DMS114 treated with DMSO at 0.1 percent for 48 hours (cell line): ENCODE data around the gene CNIH3.

Source experiments
- DNase-seq: peaks from one replicate; lab custom pipeline; 2025; ENCODE audit not compliant: unreplicated experiment; lab: John Stamatoyannopoulos, UW

The CNIH3 gene

GRCh38 chr1:224739997-224740684 is 124.0 kb downstream of the CNIH3 start:
- DNase-seq = no peak

GRCh38 chr1:224740685-224741052 is 124.6 kb downstream of the CNIH3 start:
- DNase-seq = no peak

- no peak for DNase-seq
Measured at GRCh38 chr1:224742349-224742748, 126.2 kb downstream of the CNIH3 start.

DNA sequence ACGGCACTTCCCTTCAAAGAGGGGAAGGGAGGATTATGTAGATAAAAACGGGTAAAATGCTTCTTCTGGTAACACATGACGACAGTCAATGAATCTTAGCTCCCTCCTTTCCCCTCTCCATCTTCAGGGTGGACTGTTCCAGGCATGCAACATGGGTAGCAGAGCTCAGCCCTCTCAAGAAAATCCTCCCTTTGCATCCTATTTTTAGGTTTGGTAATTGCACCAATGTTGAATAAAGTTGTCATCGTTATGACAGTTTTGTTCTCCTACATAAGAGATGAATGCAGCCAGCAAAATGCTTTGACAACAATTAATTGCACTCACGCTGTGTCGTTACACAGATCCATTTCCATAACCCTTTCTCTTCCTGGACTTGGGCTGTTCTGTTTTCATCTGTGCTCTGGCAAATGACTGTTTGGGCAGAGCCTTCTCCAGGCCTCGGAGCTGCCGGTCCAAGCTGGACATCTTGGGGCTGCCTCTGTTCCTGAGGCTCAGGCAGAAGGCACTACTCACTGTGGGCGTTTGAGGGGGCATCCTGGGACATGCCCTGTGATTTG is 127.6 kb downstream of the CNIH3 start:
- no peak for DNase-seq

DNA sequence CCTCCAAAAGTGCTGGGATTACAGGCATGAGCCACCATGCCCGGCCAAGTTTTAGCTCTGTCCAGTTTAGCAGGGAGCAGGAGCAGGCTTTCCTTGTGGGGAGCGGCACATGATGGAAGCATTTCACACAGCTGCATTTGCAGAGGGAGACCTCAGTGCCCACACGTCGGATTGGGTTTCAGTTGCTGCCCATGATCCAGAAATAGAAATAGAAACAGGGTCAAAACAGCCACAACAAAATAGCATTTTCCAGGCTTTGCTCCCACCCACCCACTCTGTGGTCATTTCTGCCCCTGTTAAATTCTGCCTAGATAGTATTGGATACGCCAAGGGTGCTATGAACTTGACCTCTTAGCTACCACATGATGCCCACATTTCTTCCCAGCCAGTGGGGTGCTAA is 128.4 kb downstream of the CNIH3 start:
- no peak for DNase-seq

- no peak for DNase-seq
Measured at GRCh38 chr1:224745394-224745793, 129.3 kb downstream of the CNIH3 start.

GRCh38 chr1:224745924-224746323 is 129.8 kb downstream of the CNIH3 start:
- DNase-seq = no peak

GRCh38 chr1:224747578-224747977 is 131.5 kb downstream of the CNIH3 start:
- DNase-seq = no peak

- no peak for DNase-seq
Measured at GRCh38 chr1:224749916-224750315, 133.8 kb downstream of the CNIH3 start.

- DNase-seq = no peak
Measured at GRCh38 chr1:224751624-224752311, 135.7 kb downstream of the CNIH3 start.

DNA sequence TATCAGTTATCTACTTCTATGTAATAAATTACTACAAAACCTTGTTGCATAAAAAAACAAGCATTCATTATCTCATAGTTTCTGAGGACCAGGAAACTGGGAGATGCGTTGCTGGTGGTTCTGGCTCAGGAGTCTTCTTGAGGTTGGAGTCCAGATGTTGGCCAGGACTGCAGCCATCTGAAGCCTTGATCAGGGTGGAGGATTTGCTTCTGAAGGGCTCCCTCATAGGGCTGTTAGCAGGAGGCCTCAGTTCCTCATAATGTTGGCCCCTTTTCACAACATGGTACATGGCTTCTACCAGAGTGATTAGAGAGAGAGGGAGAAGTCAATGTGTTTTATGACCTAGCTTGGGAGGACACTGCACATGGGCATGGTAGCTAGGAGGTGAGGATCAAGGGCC is 137.4 kb downstream of the CNIH3 start:
- no peak for DNase-seq

DNA sequence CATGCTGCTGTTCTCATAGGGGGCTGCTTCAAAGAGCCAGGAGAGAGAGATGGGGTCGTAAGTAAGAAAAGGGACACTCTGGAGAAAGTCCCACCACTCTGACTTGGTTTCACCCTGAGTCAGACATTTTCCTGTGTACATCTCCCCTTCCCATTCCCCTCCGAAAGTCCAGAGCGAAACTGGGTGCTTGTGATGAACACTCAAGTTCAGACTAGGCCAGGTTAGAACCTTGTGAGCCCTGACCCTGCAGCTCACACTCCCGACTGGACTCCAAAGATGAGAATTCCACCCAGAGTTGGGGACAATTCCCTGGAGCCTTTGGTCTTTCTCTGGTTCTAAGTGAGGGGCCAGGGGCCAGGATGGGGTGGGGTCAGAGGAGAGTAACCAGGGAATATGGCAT is 139.5 kb downstream of the CNIH3 start:
- no peak for DNase-seq

- no peak for DNase-seq
Measured at GRCh38 chr1:224757508-224757907, 141.4 kb downstream of the CNIH3 start.

GRCh38 chr1:224759135-224759534 is 143.0 kb downstream of the CNIH3 start:
- no peak for DNase-seq

- no peak for DNase-seq
Measured at GRCh38 chr1:224759681-224760091, 143.6 kb downstream of the CNIH3 start.

DNA sequence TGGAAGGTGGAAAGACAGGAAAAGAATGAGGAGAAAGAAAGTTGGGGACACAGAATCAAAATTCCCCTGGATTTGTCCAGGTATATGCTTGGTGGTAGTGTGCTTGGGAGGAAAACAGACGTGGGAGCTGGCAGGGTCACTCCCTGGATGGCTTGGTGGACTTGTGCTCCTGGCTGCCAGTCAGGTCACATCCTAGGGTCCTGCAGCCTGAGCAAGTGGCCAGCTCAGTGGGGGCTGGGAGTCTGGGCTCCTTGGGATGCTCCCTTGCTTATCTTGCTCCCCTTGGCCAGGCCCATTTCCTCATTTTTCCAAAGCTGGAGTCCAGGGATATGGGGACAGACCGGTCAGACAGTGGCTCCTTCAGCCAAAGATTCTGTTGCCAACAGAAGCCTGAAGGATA is 144.0 kb downstream of the CNIH3 start:
- no peak for DNase-seq

DNA sequence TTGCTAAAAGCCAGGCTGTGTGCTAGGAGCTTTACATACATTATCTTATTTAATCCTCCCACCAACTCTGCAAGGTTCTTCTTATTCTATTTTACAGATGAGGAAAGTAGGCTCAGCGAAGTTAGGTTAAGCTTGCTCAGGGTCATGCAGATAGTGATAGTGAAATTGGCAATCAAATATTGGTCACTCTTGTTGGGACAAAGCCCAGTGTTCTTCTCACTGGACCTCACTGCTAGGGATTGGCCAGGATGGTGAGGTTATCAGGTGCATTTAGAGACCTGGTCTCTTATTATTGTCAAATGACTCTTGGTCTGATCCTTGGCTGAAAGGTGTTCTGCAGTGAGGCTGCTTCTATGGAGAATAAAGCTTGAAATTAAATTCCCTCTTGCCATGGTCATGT is 145.1 kb downstream of the CNIH3 start:
- no peak for DNase-seq

DNA sequence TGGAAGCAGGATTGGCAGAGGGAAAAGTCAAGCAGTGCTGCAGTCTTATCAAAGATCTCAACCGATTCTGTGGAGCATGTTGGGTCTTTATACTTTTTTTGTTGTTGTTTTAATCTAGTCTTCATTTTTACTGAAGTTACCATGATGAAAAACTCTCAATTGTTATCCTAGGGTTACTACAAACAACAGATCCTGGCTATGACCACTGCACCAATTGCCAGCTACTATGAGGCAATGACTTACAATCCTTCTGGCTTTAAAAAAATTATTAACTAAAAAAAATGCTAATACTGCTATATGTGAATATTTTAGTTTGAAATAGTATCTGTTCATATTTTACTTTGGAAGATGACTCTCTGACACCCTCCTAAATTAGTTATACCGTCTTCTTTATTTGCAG is 145.9 kb downstream of the CNIH3 start:
- DNase-seq = no peak

DNA sequence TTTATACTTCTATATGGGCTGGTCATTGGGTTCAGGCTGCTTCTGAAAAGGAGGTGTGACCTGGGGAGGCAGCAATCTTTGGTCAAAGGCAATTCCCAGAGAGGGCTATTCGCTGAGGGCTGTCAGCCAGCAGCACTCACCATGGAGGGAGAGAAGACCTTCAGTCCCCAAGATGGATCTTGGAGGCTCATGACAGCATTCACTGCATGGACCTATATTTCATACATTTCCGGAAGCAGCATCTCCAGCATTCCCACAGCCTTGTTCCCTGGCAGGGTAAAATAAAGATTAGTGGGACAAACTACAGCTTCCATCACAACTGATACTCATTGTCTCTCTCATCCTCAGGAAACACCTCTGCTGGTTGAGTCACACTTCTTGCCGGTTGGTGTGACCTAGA is 146.6 kb downstream of the CNIH3 start:
- no peak for DNase-seq

- DNase-seq = no peak
Measured at GRCh38 chr1:224763126-224763775, 147.1 kb downstream of the CNIH3 start.

DNA sequence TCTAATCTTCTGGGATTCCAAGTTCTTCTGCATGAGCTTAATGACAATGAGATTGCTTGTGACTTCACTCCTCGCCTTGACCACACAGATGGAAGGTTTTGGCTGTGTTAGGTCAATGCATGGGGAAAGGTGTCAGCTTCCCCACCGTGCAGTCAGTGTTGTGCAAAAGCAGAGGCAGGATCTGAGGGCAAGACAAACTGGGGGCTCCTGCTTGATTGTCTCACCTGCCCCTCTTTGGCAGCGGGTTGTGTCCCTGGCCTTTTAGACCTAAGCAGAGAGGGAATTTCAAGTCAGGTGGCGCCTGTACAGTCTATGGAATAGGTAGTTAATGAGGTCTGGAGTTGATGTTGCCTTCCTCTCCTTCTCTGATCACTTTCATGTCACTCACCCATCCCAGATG is 150.1 kb downstream of the CNIH3 start:
- DNase-seq = no peak

- no peak for DNase-seq
Measured at GRCh38 chr1:224767031-224767430, 150.9 kb downstream of the CNIH3 start.
